HepG2 (cell line): Measurements from ENCODE around the gene AANAT.

Experiments
- AKNA ChIP-seq: sonication (generic); formaldehyde crosslinking; IDR thresholded peaks from 2 replicates; pipeline ENCODE4 v1.4.0; 2020; ENCODE audit warnings: missing genetic modification reagents, borderline replicate concordance
- BRF2 ChIP-seq: sonication (generic); formaldehyde crosslinking; IDR thresholded peaks from 2 replicates; pipeline ENCODE4 v1.8.1; 2022; ENCODE audit warnings: mild to moderate bottlenecking, missing genetic modification reagents
- MAZ ChIP-seq, 2 experiments: sonication (generic) in 1 of 2; formaldehyde crosslinking in 1 of 2; IDR thresholded peaks; 2 replicates each; pipeline versions ENCODE4 v1.5.0 to v1.6.1; 2012 to 2020; ENCODE audit warnings: low read depth in 2 of 2, mild to moderate bottlenecking in 2 of 2, borderline replicate concordance in 1 of 2, improper control_type of control experiment in 1 of 2, low read length in 1 of 2, missing genetic modification reagents in 1 of 2, moderate library complexity in 1 of 2
- POLR2A ChIP-seq, 2 experiments: IDR thresholded peaks; 2 replicates each; pipeline ENCODE4 v1.6.1; 2011; ENCODE audit warnings: low read depth in 2 of 2, low read length in 2 of 2, mild to moderate bottlenecking in 1 of 2, moderate library complexity in 1 of 2; ENCODE audit not compliant: insufficient read depth in 1 of 2
- ZNF253 ChIP-seq: sonication (generic); formaldehyde crosslinking; IDR thresholded peaks from 2 replicates; pipeline ENCODE4 v1.8.0; 2022; ENCODE audit warnings: mild to moderate bottlenecking, missing genetic modification reagents, borderline replicate concordance
- ZNF782 ChIP-seq: sonication (generic); formaldehyde crosslinking; IDR thresholded peaks from 2 replicates; pipeline ENCODE4 v1.4.0; 2020; ENCODE audit warnings: missing genetic modification reagents, mild to moderate bottlenecking, borderline replicate concordance

DNA sequence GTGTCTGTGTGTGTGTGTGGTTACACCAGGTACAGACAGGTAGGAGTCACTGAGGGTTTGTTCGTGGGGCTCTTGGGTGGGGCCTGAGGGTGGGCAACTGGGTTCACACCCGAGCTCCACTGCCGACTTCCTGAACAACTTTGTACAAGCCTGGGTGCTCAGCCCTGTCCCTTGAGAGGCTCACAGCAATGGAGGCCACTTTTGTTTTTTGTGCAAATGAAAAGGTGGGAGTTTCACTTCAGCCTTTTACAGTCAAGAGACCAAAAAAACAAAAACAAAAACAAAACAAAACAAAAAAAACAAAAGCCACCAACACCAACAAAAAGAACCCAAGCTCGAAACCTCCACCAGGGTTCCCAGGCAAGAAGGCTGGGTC, 31.5 kb downstream of the AANAT start:
- TF ChIP-seq MAZ (IDR thresholded peaks at IDR 0.05; ENCODE audit: borderline replicate concordance, low read depth, low read length) (no peak), MAZ (CRISPR knock-in tag; IDR thresholded peaks at IDR 0.05; ENCODE audit: low read depth) (no peak), ZNF253 (CRISPR knock-in tag) (no peak), ZNF782 (CRISPR knock-in tag) (no peak), AKNA (CRISPR knock-in tag) (no peak), BRF2 (CRISPR knock-in tag) (no peak), POLR2A (IDR thresholded peaks at IDR 0.05; ENCODE audit: insufficient read depth in 1 of 2, low read depth in 2 of 2, low read length in 2 of 2) (no peak)
